H1 (cell line): Measurements from ENCODE around the gene LRP3. TPM values are rescaled to one million over a fixed set of nuclear protein-coding genes. Genes with fewer than 3 reads are reported as not detected.

Experiments used
- CHD2 ChIP-seq: IDR thresholded peaks from 2 replicates; pipeline ENCODE4 v1.6.1; 2012; ENCODE audit warnings: low read length, improper control_type of control experiment
- E2F6 ChIP-seq: IDR thresholded peaks from 2 replicates; pipeline ENCODE4 v1.6.1; 2012; ENCODE audit warnings: inconsistent platforms
- NANOG ChIP-seq: IDR thresholded peaks from 2 replicates; pipeline ENCODE4 v1.6.1; 2011; ENCODE audit warnings: low read length, low read depth, mild to moderate bottlenecking, inconsistent platforms; ENCODE audit not compliant: insufficient read depth, poor library complexity, severe bottlenecking
- PHF8 ChIP-seq: fragments of 200-600 bp; sonication (generic); conservative IDR thresholded peaks from 2 replicates; pipeline ENCODE4 v1.7.1; 2012; ENCODE audit warnings: low read depth, mild to moderate bottlenecking, inconsistent platforms, low read length, moderate library complexity
- RXRA ChIP-seq: IDR thresholded peaks from 2 replicates; pipeline ENCODE4 v1.6.1; 2011; ENCODE audit warnings: low read depth, mild to moderate bottlenecking, low read length, moderate library complexity; ENCODE audit not compliant: insufficient read depth
- SIN3A ChIP-seq, 2 experiments: IDR thresholded peaks in 1 of 2; conservative IDR thresholded peaks in 1 of 2; 2 replicates each; pipeline ENCODE4 v1.6.1; 2011 to 2012; ENCODE audit warnings: low read length in 2 of 2, improper control_type of control experiment in 1 of 2, low read depth in 1 of 2, mild to moderate bottlenecking in 1 of 2
- YY1 ChIP-seq: IDR thresholded peaks from 2 replicates; pipeline ENCODE4 v1.6.1; 2011; ENCODE audit warnings: low read depth, mild to moderate bottlenecking, low read length
- polyA plus RNA-seq, 7 experiments: library from polyadenylated mRNA; depleted of rRNA in 3 of 7; stranded (reverse) in 5 of 7; unstranded in 2 of 7; fragments of >200 nt in 5 of 7; fragments of 200-250 nt in 2 of 7; gene quantifications; 1 replicate in 5 of 7; 2 replicates in 1 of 7; 4 replicates in 1 of 7; pipeline versions ENCODE4 v1.2.1 to v1.2.3, GENCODE V29; 2011 to 2013; ENCODE audit warnings: missing spikeins in 2 of 7, mixed read lengths in 2 of 7
- total RNA-seq: library from RNA; stranded (reverse); fragmentation: NEBNext Ultra II Directional; extraction: Animal tissue kit (Norgen Biotek cat#: 25700); gene quantifications from 2 replicates; pipeline ENCODE4 v1.2.1, GENCODE V29; 2021

LRP3 gene
- total and polyA plus RNA-seq, 2 of the 8 experiments (the other 6 are each of a cell fraction or from before 2014, with no cell fraction given): 30.3 to 33.7 TPM

GRCh38 chr19:33248553-33248953 lies 54.4 kb downstream of the LRP3 start (continued):
- TF ChIP-seq PHF8: no peak
- TF ChIP-seq SIN3A (conservative IDR thresholded peaks at IDR 0.05 in 1 of 2, IDR thresholded peaks at IDR 0.05 in 1 of 2; ENCODE audit: low read depth in 1 of 2, low read length in 2 of 2): no peak
- TF ChIP-seq RXRA: no peak
- no peak for TF ChIP-seq E2F6
- TF ChIP-seq YY1: no peak
- TF ChIP-seq CHD2: no peak
- TF ChIP-seq NANOG: no peak
